A673 (cell line): ENCODE measurements around the gene ESRRG.

Experiments
- EZH2 ChIP-seq: fragments of 200-600 bp; sonication (generic); IDR thresholded peaks from 2 replicates; pipeline ENCODE4 v1.6.1; 2017; ENCODE audit warnings: borderline replicate concordance, low read depth, mild to moderate bottlenecking, mixed read lengths, antibody characterized with exemption, low read length; ENCODE audit not compliant: poor library complexity, severe bottlenecking
- TF ChIP-seq, protein P1 (sequence below): fragments of 300-800, 200-600 bp; sonication (generic); conservative IDR thresholded peaks from 2 replicates; pipeline ENCODE4 v1.5.1; 2017; ENCODE audit warnings: low read depth, mild to moderate bottlenecking, antibody characterized with exemption, low read length, moderate library complexity, mixed read lengths

DNA sequence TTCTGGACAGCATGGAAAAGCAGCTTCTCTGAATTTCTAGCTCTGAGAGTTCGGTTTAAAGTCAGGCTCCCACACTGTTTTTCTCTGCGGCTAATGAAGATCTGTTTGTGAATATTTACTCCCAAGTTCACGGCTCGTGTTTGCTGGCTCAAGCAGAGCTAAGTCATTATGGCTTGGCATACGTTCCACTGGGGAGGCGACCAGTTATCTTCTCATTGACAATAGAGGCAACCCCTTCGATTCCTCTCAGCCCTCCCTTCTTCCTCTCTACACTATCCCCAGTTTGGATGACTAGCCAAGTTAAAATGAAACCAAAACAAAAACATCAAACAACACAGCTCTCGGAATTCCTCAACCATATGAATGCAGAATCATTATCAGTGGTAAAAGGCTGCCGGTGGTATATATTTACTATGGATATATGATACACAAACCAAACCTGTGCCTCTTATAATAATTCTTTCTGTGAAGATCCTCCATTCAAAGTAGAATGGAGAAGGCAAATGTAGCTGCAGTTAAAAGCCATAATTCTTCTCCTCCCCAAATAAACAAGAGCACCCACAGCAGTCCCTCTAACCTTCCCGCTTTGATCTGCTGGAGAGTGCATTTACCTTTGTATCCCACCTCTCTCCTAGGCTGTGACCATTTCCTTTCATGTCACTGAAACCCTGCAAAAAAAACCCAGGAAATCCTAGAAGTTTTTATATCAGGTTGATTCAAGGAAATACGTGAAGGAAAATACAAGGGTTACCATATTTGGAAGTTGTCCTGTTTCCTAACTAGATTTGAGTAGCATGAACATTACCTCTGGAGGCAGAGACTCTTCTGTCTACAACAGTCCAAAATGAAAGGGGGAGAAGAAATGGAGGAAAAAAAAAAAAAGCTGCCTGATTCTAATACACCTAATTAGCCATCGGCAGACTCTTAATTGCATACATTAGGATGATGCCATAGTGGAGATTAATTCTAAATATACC, 191.7 kb downstream of the ESRRG start:
- TF ChIP-seq, protein P1, sequence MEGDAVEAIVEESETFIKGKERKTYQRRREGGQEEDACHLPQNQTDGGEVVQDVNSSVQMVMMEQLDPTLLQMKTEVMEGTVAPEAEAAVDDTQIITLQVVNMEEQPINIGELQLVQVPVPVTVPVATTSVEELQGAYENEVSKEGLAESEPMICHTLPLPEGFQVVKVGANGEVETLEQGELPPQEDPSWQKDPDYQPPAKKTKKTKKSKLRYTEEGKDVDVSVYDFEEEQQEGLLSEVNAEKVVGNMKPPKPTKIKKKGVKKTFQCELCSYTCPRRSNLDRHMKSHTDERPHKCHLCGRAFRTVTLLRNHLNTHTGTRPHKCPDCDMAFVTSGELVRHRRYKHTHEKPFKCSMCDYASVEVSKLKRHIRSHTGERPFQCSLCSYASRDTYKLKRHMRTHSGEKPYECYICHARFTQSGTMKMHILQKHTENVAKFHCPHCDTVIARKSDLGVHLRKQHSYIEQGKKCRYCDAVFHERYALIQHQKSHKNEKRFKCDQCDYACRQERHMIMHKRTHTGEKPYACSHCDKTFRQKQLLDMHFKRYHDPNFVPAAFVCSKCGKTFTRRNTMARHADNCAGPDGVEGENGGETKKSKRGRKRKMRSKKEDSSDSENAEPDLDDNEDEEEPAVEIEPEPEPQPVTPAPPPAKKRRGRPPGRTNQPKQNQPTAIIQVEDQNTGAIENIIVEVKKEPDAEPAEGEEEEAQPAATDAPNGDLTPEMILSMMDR: no peak
- no peak for TF ChIP-seq EZH2
